ENCODE results near the gene TET1. TPM values are rescaled to one million over a fixed set of nuclear protein-coding genes. Genes with fewer than 3 reads are reported as not detected.

TET1 gene
- total and polyA plus RNA-seq, 2 of the 13 experiments (the other 11 are each of a cell fraction or from before 2014, with no cell fraction given) = 6.9 to 7.3 TPM

DNA sequence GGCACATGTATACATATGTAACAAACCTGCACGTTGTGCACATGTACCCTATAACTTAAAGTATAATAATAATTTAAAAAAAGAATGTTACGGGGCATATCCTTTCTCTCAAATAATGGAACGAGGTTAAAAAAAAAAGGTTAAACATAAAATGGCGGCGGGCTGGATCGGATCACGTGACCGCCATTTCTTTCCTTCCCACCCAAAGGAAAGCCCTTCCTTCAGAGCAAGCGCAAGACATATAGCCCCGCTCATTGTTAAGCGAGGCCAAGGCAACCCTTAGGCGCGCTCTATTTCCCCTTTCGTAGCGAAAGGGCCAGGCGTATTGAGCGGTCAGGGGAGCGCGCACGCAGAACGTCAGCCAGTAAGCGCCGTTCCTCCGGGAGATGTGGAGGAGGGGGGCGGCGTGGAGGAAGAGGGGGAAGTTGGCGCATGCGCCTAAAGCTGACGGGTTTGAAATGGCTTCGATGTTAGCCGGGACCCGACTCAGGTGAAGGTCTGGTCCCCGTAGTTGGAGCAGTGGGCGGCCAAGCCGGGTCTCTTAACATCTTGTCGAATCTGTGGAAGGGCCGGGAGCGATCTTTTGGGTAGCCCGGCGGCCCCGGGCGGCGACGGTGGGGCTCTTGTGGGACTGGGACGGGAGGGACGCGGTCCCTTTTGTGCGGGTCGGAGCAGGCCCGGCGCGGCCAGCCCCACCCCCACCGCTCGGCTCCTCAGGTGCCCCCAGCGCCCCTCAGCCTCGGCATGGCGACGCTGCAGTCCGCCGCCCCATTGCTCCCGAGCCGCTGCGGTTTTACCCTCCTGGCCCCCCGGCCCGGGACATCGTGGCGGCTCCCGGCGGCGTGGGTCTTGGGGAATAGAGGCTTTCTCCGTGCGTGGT, 160.9 kb downstream of the TET1 start, which contains the start of gene CCAR1 (continued):
- TF ChIP-seq IRX3 (CRISPR knock-in tag; IDR thresholded peaks at IDR 0.05; ENCODE audit: borderline replicate concordance, low read depth) (no peak), CBX2 (IDR thresholded peaks at IDR 0.05; ENCODE audit: low read depth, low read length) (no peak), CBX2 (CRISPR knock-in tag; IDR thresholded peaks at IDR 0.05; ENCODE audit: low read depth) (no peak), EHMT2 (IDR thresholded peaks at IDR 0.05; ENCODE audit: borderline replicate concordance, low read depth, low read length) (no peak; the same call in 1 of the 2 replicates), KLF9 (CRISPR knock-in tag; IDR thresholded peaks at IDR 0.05; ENCODE audit: low read depth) (no peak), CEBPG (CRISPR knock-in tag; IDR thresholded peaks at IDR 0.05) (no peak), ZNF589 (CRISPR knock-in tag; conservative IDR thresholded peaks at IDR 0.05) (0 out of 2 replicates have a peak, but pooled peaks have one; percentile 15), ZNF235 (CRISPR knock-in tag; IDR thresholded peaks at IDR 0.05; ENCODE audit: borderline replicate concordance) (no peak), ZNF20 (CRISPR knock-in tag; IDR thresholded peaks at IDR 0.05) (peak; percentile 86; the same call in 1 of the 2 replicates), NKX3-1 (CRISPR knock-in tag; IDR thresholded peaks at IDR 0.05) (peak; percentile 86; the same call in 1 of the 2 replicates), REL (CRISPR knock-in tag; conservative IDR thresholded peaks at IDR 0.05) (no peak)
- TF ChIP-seq, protein P1, sequence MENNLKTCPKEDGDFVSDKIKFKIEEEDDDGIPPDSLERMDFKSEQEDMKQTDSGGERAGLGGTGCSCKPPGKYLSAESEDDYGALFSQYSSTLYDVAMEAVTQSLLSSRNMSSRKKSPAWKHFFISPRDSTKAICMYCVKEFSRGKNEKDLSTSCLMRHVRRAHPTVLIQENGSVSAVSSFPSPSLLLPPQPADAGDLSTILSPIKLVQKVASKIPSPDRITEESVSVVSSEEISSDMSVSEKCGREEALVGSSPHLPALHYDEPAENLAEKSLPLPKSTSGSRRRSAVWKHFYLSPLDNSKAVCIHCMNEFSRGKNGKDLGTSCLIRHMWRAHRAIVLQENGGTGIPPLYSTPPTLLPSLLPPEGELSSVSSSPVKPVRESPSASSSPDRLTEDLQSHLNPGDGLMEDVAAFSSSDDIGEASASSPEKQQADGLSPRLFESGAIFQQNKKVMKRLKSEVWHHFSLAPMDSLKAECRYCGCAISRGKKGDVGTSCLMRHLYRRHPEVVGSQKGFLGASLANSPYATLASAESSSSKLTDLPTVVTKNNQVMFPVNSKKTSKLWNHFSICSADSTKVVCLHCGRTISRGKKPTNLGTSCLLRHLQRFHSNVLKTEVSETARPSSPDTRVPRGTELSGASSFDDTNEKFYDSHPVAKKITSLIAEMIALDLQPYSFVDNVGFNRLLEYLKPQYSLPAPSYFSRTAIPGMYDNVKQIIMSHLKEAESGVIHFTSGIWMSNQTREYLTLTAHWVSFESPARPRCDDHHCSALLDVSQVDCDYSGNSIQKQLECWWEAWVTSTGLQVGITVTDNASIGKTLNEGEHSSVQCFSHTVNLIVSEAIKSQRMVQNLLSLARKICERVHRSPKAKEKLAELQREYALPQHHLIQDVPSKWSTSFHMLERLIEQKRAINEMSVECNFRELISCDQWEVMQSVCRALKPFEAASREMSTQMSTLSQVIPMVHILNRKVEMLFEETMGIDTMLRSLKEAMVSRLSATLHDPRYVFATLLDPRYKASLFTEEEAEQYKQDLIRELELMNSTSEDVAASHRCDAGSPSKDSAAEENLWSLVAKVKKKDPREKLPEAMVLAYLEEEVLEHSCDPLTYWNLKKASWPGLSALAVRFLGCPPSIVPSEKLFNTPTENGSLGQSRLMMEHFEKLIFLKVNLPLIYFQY (CRISPR knock-in tag; IDR thresholded peaks at IDR 0.05; ENCODE audit: borderline replicate concordance) = no peak; the same call in 1 of the 2 replicates
- TF ChIP-seq, protein P2, sequence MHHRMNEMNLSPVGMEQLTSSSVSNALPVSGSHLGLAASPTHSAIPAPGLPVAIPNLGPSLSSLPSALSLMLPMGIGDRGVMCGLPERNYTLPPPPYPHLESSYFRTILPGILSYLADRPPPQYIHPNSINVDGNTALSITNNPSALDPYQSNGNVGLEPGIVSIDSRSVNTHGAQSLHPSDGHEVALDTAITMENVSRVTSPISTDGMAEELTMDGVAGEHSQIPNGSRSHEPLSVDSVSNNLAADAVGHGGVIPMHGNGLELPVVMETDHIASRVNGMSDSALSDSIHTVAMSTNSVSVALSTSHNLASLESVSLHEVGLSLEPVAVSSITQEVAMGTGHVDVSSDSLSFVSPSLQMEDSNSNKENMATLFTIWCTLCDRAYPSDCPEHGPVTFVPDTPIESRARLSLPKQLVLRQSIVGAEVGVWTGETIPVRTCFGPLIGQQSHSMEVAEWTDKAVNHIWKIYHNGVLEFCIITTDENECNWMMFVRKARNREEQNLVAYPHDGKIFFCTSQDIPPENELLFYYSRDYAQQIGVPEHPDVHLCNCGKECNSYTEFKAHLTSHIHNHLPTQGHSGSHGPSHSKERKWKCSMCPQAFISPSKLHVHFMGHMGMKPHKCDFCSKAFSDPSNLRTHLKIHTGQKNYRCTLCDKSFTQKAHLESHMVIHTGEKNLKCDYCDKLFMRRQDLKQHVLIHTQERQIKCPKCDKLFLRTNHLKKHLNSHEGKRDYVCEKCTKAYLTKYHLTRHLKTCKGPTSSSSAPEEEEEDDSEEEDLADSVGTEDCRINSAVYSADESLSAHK (CRISPR knock-in tag; IDR thresholded peaks at IDR 0.05; ENCODE audit: borderline replicate concordance) = 0 out of 2 replicates have a peak, but pooled peaks have one; percentile 18
- TF ChIP-seq, protein P3, sequence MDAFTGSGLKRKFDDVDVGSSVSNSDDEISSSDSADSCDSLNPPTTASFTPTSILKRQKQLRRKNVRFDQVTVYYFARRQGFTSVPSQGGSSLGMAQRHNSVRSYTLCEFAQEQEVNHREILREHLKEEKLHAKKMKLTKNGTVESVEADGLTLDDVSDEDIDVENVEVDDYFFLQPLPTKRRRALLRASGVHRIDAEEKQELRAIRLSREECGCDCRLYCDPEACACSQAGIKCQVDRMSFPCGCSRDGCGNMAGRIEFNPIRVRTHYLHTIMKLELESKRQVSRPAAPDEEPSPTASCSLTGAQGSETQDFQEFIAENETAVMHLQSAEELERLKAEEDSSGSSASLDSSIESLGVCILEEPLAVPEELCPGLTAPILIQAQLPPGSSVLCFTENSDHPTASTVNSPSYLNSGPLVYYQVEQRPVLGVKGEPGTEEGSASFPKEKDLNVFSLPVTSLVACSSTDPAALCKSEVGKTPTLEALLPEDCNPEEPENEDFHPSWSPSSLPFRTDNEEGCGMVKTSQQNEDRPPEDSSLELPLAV (CRISPR knock-in tag; conservative IDR thresholded peaks at IDR 0.05; ENCODE audit: low read depth) = no peak

Data from HepG2 (cell line).